Stimulated activated CD8-positive, alpha-beta memory T cell treated with anti-CD3 and anti-CD28 coated beads, Interleukin-12 subunit alpha, Interleukin-12 subunit beta, amount 100 ng/mL, for 4 hours (primary cell): ENCODE measurements around the gene ZNF277.

Experiments used
- DNase-seq: peaks from one replicate; pipeline ENCODE4 v3.0.0-alpha.2; 2020; ENCODE audit warnings: low read depth

The ZNF277 gene

GRCh38 chr7:112254709-112255387 lies 48.4 kb downstream of the ZNF277 start:
- no peak for DNase-seq

GRCh38 chr7:112255388-112255720 lies 48.9 kb downstream of the ZNF277 start:
- DNase-seq = no peak

- DNase-seq = no peak
Observed at GRCh38 chr7:112257073-112257472, 50.6 kb downstream of the ZNF277 start.

- DNase-seq = no peak
Observed at GRCh38 chr7:112260911-112261310, 54.4 kb downstream of the ZNF277 start.

GRCh38 chr7:112262036-112262435 lies 55.5 kb downstream of the ZNF277 start:
- DNase-seq = no peak

GRCh38 chr7:112262855-112263487 lies 56.5 kb downstream of the ZNF277 start:
- no peak for DNase-seq

- DNase-seq = no peak
Observed at GRCh38 chr7:112263519-112263918, 57.0 kb downstream of the ZNF277 start.

- DNase-seq = no peak
Observed at GRCh38 chr7:112266141-112266540, 59.6 kb downstream of the ZNF277 start.

GRCh38 chr7:112266595-112267270 lies 60.2 kb downstream of the ZNF277 start:
- DNase-seq = no peak

GRCh38 chr7:112267944-112268691 lies 61.6 kb downstream of the ZNF277 start:
- DNase-seq = no peak

GRCh38 chr7:112271162-112271561 lies 64.7 kb downstream of the ZNF277 start:
- DNase-seq = no peak

GRCh38 chr7:112272921-112273561 lies 66.5 kb downstream of the ZNF277 start:
- DNase-seq = no peak

- DNase-seq = no peak
Observed at GRCh38 chr7:112279042-112279441, 72.5 kb downstream of the ZNF277 start.

GRCh38 chr7:112280267-112280666 lies 73.8 kb downstream of the ZNF277 start:
- DNase-seq = no peak

- DNase-seq = no peak
Observed at GRCh38 chr7:112282476-112283188, 76.1 kb downstream of the ZNF277 start.

- no peak for DNase-seq
Observed at GRCh38 chr7:112283382-112283910, 77.0 kb downstream of the ZNF277 start.

- DNase-seq = no peak
Observed at GRCh38 chr7:112286250-112287086, 80.0 kb downstream of the ZNF277 start.

GRCh38 chr7:112288301-112288700 lies 81.8 kb downstream of the ZNF277 start:
- DNase-seq = no peak

GRCh38 chr7:112290065-112290464 lies 83.6 kb downstream of the ZNF277 start:
- DNase-seq = no peak

GRCh38 chr7:112292162-112292561 lies 85.7 kb downstream of the ZNF277 start:
- DNase-seq = no peak
